Thyroid gland (tissue), 4 donors: Measurements from ENCODE around the gene MORC2. TPM values are rescaled to one million over a fixed set of nuclear protein-coding genes. Genes with fewer than 3 reads are reported as not detected.
A peak's percentile ranks its signal among the peaks of the same experiment; 100 is the strongest.

Source experiments
- DNase-seq, 2 donors: peaks; one replicate each; pipeline ENCODE4 v3.0.0-alpha.2; 2019
- H3K27ac ChIP-seq, 3 donors: fragments of 200-600 bp; sonication (generic); 1 replicate in 2 of 3; 2 replicates in 1 of 3; pipeline ENCODE4 v1.5.1; 2016 to 2019; ENCODE audit warnings: mild to moderate bottlenecking in 1 of 3, moderate library complexity in 1 of 3
- H3K27me3 ChIP-seq: fragments of 200-600 bp; sonication (generic); one replicate; pipeline ENCODE4 v1.5.1; 2019
- H3K36me3 ChIP-seq, 2 donors: fragments of 200-600 bp; sonication (generic); one replicate each; pipeline ENCODE4 v1.5.1; 2016 to 2019
- H3K4me1 ChIP-seq, 2 donors: fragments of 200-600 bp; sonication (generic); one replicate each; pipeline ENCODE4 v1.5.1; 2017 to 2019
- H3K4me3 ChIP-seq, 3 donors: fragments of 200-600 bp; sonication (generic); replicated peaks in 1 of 3; 1 replicate in 2 of 3; 2 replicates in 1 of 3; pipeline ENCODE4 v1.5.1; 2016; ENCODE audit warnings: mild to moderate bottlenecking in 1 of 3
- H3K9me3 ChIP-seq: fragments of 200-600 bp; sonication (generic); one replicate; pipeline ENCODE4 v1.5.1; 2017
- CTCF ChIP-seq, 6 experiments: fragments of 200-600 bp in 3 of 6; fragments of 450-650 bp in 3 of 6; sonication (generic) in 3 of 6; IDR thresholded peaks; one replicate each; pipeline ENCODE4 v1.5.1; 2016 to 2019; ENCODE audit warnings: antibody characterized with exemption in 6 of 6, mild to moderate bottlenecking in 2 of 6, inconsistent platforms in 1 of 6, moderate library complexity in 1 of 6
- POLR2A ChIP-seq, 2 donors: fragments of 450-650 bp; IDR thresholded peaks; one replicate each; pipeline ENCODE4 v1.6.1; 2017; ENCODE audit warnings: antibody characterized with exemption in 2 of 2, mild to moderate bottlenecking in 2 of 2, moderate library complexity in 1 of 2
- WGBS, 2 donors: methylation state at CpG; one replicate each; pipeline ENCODE4 v1.1.5; 2017; 5-methylcytosine and 5-hydroxymethylcytosine counted together
- intact Hi-C: fragments of 100-400 bp; cut with DNase I; formaldehyde crosslinking; loops from one replicate; pipeline ENCODE4 v1.15.1; 2023
- total RNA-seq, 4 donors: library from RNA; depleted of rRNA; stranded (reverse); fragments of >200 nt; gene quantifications; one replicate each; pipeline ENCODE4 v1.2.3, GENCODE V29; 2016

MORC2 gene
- total RNA-seq, 4 donors from 2014 or later, result 14.9 to 32.8 (median 24.6) TPM

- H3K27me3 ChIP-seq, result no peaks in the 10 kb centered on the region
- WGBS, 2 donors, result 94 to 95% methylated on average over 2 of the region's 2 CpGs
These were observed 15.7 kb upstream of the MORC2 start for GRCh38 chr22:30984317-30984716.

GRCh38 chr22:30982512-30982911, 13.9 kb upstream of the MORC2 start:
- DNase-seq, result no peak
- no peaks in the 10 kb centered on the region for H3K4me1 ChIP-seq
- intact Hi-C loops, result no loop called here
- 93% methylated on average over 2 of the region's 2 CpGs for WGBS, 2 donors
- H3K9me3 ChIP-seq, result no peaks in the 10 kb centered on the region
- TF ChIP-seq POLR2A (IDR thresholded peaks at IDR 0.05) (no peak), CTCF (IDR thresholded peaks at IDR 0.05) (no peak)
- H3K27me3 ChIP-seq, result no peaks in the 10 kb centered on the region
- H3K27ac ChIP-seq, result no peak overlapping the region
- no peaks in the 10 kb centered on the region for H3K36me3 ChIP-seq
- no peak overlapping the region for H3K4me3 ChIP-seq

More at GRCh38 chr22:30984317-30984716, 15.7 kb upstream of the MORC2 start:
- TF ChIP-seq CTCF (IDR thresholded peaks at IDR 0.05), result no peak
- no peak for TF ChIP-seq POLR2A (IDR thresholded peaks at IDR 0.05)
- Histone ChIP-seq H3K36me3 (no peaks in the 10 kb centered on the region), H3K4me1 (no peaks in the 10 kb centered on the region), H3K9me3 (no peaks in the 10 kb centered on the region), H3K27ac (no peak overlapping the region), H3K4me3 (no peak overlapping the region)
- intact Hi-C loops, result no loop called here
- no peak for DNase-seq

- Histone ChIP-seq H3K9me3 (no peaks in the 10 kb centered on the region), H3K4me3 (no peak overlapping the region), H3K27ac (no peak overlapping the region), H3K36me3 (peaks cover 7 to 8% of the 10 kb centered on the region in 2 donors), H3K27me3 (no peaks in the 10 kb centered on the region), H3K4me1 (no peaks in the 10 kb centered on the region)
- TF ChIP-seq CTCF (IDR thresholded peaks at IDR 0.05) (no peak), POLR2A (IDR thresholded peaks at IDR 0.05) (no peak)
- 79 to 90% methylated on average over 3 of the region's 3 CpGs for WGBS, 2 donors
- intact Hi-C loops, result no loop called here
- DNase-seq, result no peak
These were observed 11.4 kb upstream of the MORC2 start for GRCh38 chr22:30979932-30980331.

- Histone ChIP-seq H3K4me1 (no peaks in the 10 kb centered on the region), H3K36me3 (peaks cover 11 to 14% of the 10 kb centered on the region in 2 donors), H3K27me3 (no peaks in the 10 kb centered on the region), H3K27ac (no peak overlapping the region), H3K9me3 (no peaks in the 10 kb centered on the region), H3K4me3 (no peak overlapping the region)
- intact Hi-C loops, result no loop called here
- 96 to 98% methylated on average over 3 of the region's 3 CpGs for WGBS, 2 donors
- TF ChIP-seq POLR2A (IDR thresholded peaks at IDR 0.05) (no peak), CTCF (IDR thresholded peaks at IDR 0.05) (no peak)
- DNase-seq, result no peak
These were observed 9.9 kb upstream of the MORC2 start for GRCh38 chr22:30978304-30978962.

GRCh38 chr22:30970356-30970746, 1.8 kb upstream of the MORC2 start:
- H3K27ac ChIP-seq, result no peak overlapping the region
- 55 to 58% methylated on average over 3 of the region's 3 CpGs for WGBS, 2 donors
- DNase-seq, result no peak
- TF ChIP-seq POLR2A (IDR thresholded peaks at IDR 0.05) (no peak), CTCF (IDR thresholded peaks at IDR 0.05) (no peak)
- peak overlapping the region; percentile 38 to 92 (median 88) for H3K4me3 ChIP-seq
- intact Hi-C loops, result no loop called here
- H3K27me3 ChIP-seq, result no peaks in the 10 kb centered on the region
- peaks cover 37 to 40% of the 10 kb centered on the region in 2 donors for H3K4me1 ChIP-seq
- H3K9me3 ChIP-seq, result no peaks in the 10 kb centered on the region
- H3K36me3 ChIP-seq, result peaks cover 24 to 36% of the 10 kb centered on the region in 2 donors
